CD4-positive, alpha-beta T cell treated with Interleukin-4 for 4 hours (primary cell): ENCODE results near the gene TMEM11.

Source experiments
- DNase-seq: peaks from one replicate; pipeline ENCODE4 v3.0.0-alpha.2; 2020

Gene TMEM11

DNA sequence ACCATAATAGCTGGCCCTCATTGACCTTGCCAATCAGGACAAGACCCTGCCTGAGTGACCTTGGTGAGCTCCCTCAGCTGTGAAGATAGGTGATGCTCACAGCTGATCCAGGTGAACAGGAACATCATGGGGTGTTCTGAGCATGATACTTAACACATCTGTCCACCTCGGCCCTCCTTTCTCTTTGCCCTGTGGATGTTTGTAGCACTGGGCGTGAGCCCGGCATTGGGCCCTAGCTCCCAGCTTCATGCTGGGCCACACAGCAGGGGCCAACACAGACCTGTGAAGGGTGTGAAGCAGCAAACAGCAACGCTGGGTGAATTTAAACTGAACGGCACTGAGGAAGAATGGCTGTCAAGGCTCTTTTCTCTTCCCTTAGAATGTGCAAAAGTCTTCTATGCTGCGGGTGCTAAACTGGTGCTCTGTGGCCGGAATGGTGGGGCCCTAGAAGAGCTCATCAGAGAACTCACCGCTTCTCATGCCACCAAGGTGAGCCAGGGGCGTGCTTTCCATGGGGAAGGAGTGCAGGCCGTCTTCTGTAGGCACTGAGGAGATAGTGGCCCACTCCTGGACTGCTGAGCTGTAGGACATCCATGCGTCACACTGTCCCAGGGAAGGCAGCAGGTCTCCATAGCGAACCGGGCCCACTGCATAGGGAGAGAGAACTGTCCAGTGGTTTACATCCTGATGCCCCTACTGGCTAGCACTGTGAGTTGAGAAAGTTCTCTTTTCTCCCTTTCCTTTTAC lies 35.9 kb downstream of the TMEM11 start:
- DNase-seq = no peak

DNA sequence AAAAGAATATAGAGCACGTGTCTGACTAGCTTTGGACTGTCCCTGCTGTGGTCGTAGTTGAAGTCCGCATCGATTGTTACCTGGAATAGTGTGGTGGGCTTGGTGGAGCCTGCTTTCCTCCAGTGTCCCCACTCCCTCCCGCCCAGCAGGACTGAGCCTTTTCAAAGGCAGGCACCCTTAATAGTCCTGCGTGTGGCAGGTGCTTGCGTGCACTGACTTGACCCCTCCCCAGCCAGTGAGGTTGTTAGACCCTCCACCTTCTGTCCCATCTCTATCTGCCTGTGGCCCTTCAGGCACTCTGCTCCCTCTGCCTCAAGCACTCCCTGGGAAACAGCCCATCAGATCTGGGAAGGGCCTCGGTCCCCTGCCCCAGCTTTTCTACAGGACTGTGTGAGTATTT lies 36.6 kb downstream of the TMEM11 start:
- DNase-seq = no peak

DNA sequence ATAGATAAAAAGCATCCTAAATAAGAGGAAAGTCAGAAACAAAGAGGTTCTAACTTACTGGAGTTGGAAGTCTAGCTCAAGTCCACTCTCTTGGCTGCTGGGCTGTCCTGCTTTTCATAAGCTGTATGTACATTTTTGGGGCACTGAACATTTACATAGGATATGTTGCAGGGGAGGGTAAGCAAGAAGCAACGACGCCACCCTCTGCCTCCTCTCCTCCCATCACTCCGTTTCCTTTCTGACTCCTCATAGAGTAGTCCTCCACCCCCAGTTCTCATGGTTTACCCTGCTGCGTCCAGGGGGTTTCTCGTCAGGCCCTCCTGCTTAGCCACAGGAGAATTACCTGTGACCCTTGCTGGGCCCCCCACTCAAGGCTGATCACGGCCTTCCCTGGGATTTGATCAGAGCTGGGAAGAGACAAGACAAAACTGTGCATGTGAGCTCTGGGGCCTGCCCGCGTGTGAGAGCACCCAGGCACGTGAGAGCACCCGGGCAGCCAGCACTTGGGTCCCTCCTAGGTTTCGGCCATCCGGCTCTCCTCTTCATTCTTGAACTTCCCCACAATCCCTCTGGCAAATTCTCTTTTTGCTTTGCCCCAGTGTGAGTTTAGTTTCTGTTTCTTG lies 37.1 kb downstream of the TMEM11 start:
- no peak for DNase-seq

DNA sequence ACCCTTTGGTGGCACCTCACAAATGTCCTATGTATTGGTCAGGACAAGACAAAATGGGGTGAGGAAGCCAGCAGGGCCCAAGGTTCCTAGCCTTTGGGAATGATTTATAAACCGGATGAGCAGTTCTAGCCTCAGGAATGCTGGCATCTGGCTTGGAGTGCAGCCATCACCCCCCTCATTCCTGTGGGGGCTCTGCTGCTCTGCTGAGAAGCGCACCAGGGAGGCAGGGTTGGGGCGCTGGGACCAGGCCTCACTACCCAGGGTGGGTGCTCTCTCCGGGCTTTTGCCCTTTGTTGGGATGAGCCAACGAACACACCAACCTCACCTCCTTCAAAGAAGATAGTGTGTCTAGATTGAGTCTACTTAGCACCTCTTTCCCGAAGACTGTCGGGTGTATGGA lies 39.2 kb downstream of the TMEM11 start:
- no peak for DNase-seq

DNA sequence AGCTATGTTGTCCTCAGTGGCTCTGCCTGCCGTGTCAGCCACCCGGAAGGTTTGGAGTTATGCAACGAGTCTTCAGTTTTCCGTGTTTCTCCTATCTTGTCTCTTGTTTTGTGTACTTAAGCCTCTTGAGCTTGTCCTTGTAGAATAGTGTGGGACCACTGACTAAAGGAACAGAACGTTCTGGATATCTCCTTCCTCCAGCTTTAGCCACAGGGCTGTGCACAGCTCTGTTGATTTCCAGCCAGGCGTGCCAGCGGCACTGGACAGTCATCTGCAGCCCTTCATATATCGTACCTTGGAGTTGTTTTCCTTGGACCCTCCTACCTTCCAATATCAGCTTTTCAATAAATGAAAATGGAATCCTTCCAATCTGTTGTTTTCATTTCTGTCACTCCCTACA lies 39.8 kb downstream of the TMEM11 start:
- no peak for DNase-seq

DNA sequence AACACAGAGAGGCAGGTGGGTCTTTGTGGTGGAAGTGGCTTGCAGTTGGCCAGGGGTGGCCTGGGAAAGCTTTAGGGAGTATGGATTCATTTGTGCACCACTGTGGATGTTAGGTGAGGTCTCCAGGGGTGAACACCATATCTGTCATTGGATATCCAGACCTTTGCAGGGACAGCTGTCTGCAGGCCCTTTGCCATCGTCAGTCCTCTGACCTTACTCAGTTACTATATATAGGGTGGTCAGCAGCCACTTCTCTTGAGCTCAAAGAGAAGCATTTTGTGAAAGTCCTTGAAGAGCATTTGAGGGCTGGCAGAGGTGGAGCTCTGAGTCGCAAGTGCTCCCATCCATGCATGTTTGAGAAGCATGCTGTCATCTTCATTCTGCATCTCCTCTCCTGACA lies 40.4 kb downstream of the TMEM11 start:
- no peak for DNase-seq

DNA sequence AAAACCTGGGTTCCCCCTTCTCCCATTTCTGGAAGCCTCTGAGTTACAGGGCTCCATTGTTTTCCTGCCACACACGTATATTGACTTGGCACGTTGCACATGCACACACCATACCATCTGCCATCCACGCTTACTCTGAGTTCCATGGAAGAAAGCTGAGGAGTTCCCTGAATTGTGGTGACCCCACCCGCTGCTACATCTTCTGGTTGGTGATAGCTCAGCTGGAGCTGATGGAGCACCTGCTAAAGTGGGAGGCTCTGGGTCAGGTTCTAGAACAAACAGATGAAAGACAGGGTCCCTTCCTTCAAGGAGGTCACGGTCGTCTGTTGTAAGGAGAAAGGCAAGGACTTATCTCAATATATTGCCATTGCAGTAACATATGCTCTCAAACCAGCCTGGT lies 41.1 kb downstream of the TMEM11 start:
- DNase-seq = no peak

DNA sequence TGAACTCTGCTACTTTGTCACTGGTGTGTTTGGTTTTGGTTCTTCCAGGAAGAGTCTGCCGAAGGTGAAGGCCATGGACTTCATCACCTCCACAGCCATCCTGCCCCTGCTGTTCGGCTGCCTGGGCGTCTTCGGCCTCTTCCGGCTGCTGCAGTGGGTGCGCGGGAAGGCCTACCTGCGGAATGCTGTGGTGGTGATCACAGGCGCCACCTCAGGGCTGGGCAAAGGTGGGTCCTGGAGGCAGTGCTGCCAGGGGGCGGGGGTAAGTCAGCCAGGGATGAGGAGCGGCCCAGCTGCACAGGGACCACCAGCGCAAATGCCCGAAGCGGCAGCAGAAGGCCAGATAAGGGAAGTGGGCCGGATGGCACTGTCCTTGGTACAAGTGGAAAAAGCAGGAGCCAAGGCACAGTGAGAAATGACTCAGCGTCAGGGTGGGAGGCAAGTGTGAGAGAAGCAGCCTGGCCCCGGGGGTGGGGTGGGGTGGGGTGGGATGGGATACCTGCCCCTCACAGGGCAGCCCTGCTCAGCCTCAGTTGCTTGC lies 41.9 kb downstream of the TMEM11 start:
- DNase-seq = no peak

DNA sequence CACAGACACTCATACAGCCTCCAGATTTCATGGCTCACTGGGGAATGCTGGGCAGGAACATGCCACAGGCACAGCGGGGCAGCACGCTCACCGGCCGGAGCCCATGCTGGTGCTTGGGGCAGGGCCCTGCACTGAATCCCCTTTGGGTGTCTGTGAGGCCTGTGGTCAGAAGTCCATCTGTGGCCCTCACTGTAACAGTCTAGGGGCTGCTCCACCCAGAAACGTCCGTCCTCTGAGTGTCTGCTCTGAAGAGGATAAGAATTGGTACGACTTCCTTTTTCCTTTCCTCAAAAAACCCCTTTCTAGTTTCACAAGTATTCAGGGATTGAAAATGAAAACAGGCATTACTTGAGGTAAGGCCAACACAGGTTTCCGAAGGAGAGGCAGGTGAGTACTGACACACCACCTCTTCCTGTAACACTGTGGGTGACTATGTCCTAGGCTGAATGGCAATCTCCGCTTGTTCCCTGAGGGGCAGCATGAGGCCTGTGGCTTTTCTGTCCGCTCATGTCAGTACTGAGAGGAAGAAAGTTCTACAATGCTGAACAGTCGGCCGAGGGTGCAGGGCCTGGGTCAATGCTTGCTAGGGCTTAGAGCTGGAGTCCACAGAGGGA lies 42.5 kb downstream of the TMEM11 start:
- DNase-seq = no peak

DNA sequence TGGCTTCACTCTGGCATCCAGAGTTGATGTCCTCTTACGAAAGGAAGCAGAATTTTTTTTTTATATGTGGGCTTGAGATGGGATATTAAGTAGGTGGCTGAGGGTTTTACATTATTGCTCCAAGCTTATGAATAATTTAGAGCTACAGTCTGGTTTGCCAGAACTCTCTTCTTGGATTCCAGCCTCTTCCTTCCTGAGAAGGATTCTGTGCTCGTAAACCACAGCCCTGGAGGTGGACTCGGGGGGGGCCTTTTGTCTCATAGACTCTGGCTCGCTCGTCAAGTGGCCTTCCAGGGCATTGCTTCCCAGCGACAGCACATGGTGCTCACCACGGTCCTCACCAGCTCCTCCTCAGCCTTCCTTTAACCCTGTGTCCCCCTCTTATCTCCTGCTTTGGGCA lies 43.2 kb downstream of the TMEM11 start:
- DNase-seq = no peak

DNA sequence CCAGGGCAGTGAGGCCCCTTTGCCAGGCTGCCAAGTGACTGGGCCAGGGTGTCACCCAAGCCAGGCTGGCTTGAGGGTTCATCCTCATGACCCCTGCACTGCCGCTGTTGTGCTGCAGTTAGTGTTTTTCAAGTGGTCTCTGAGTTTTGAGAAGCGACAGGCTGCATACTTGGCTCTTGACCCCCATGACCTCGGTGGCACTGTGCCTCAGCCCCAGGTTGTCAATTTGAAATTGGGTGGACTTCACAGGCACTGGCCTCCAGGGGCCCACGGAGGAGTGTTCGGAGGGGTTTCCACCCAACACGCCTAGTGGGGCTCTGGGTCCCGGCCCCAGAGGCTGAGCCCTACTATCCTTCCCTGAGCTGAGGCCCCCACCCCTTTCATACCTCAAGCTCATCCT lies 44.5 kb downstream of the TMEM11 start:
- DNase-seq = no peak

DNA sequence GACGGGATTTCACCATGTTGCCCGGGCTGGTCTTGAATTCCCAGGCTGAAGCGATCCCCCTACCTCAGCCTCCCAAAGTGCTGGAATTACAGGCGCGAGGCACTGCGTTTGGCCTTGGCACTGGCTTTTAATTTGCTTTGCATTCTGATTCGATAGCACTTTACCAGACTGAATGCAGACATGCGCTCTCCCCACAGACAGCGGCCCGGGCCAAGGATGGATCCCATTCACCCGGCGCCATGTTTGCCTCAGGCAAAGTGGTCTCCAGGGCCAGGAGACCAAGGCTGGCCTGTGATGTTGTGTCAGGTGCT lies 45.5 kb downstream of the TMEM11 start:
- DNase-seq = no peak

DNA sequence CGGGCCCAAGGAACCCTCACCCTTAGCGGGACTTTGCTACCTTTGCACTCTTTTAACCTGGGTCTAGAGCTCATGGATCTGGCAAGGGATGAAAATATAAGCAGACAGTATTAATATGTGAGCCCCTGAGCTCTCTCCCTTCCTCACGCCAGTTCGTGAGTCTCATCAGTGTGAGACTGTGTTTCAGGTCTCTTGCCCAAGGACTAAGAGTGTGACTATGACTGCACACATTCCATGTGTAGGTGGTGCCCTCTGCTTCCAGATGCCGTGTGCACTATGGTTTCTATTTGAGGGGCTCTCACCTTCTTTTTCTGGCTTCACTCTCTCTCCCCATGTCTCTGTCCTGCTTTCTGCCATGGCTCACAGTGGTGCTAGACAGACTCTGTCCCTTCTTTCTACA lies 46.7 kb downstream of the TMEM11 start:
- no peak for DNase-seq

DNA sequence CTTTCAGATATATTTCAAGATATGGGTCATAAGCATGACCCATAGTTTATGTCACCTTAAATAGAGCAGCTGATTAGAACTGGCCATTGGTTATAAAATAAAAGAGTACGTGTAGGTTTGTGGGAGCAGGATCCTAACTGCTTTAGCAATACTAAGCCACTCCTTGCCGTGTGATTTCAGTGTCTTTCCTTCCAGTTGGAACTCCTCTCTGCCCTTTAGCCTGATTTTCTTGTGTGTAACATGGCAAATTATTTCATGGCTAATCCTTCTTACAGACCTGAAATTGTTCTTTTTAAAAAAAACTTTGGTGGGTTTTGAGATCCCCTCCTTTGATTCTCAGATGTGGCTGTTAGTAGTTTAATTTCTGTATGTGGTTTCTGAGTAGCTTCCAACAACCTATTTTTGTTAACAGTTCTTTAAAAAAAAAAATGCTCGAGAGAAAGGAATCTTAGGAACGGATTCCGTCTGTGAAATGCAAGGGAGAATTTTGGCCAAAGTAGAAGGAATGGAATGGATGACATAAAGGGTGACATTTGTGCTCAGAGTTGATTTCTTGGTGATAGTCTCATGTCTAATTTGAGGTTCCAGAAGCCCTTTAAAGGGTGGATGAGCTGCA lies 47.3 kb downstream of the TMEM11 start:
- DNase-seq = no peak

DNA sequence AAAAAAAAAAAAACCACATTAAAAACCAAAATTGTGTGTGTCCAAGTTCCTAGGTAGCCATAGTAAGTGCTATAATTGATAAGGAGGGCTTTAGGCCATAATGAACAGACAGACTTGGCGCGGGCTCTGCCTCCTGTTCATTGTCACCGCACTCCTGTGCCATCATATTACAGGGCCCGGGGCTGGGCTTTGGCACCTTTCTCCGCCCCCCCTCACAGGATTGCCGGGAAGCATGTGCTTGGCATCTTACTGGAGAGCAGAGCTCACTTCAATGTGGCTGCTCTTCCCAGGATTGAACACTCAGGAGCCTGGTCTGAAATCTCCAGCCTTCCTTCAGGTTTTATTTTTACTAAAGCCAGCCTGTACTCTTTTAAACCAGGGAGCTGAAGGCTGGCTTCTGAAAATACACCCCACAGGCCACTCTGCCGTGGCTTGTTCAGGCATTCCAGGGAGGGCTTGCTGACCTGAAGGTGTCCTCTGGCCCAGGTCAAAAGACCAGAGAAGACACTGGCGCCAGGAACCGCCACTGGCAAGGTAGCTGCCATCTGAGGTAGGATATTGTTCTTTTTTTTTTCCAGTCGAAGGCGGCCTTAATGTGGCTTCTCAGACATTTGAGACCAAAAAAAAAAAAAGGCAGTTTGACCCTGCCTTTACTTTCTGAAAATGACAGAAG lies 47.9 kb downstream of the TMEM11 start:
- DNase-seq = no peak

DNA sequence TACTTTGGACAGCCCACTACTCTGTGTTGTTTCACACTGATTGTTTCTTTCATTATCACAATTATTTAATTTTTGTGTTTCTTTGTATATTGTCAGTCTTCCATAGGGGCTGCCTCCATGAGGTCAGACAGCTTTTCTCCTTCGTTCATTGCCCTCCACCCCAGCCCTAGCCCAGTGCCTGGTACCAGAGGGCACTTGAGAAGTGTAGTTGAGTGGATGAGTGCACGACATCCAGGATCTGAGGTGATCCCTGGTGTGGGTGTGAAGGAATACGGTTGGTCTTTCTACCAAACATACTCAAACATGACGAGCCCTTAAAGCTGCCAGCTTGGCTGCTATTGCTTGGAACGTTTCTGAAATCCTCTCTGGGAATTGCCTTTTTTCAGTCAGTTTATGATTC lies 49.3 kb downstream of the TMEM11 start:
- DNase-seq = no peak

DNA sequence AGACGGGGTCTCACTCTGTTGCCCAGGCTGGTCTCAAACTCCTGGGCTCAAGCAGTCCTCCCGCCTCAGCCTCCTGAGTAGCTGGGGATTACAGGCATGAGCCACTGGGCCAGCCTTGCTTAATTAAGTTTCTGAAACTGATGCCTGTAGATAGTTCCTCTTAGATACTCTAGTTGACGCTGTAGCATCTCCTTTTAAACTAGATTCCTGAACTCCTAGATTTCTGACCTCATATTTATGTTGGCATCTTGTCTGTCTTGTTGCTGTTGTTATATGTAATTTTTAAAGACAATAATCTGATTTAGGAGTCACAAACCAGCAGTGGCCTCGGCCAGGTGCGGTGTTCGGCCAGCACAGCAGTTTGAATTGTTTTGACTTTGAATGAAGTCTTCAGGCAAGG lies 49.7 kb downstream of the TMEM11 start:
- DNase-seq = no peak

DNA sequence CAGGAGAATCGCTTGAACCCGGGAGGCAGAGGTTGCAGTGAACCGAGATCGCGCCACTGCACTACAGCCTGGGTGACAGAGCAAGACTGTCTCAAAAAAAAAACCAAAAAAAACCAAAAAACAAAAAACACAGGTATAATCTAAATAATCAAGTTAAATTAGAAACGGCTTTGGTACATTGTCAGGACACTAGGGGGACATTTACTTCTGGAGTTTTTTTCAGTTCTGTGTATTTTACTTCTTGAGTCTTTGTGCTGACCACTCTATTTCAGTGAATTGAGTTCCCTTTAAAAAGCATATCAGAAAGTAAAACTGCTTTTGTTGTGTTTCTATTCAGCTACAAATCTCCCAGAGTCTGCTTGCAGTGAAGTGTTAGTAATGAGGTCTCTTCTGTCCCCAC lies 50.9 kb downstream of the TMEM11 start:
- no peak for DNase-seq

DNA sequence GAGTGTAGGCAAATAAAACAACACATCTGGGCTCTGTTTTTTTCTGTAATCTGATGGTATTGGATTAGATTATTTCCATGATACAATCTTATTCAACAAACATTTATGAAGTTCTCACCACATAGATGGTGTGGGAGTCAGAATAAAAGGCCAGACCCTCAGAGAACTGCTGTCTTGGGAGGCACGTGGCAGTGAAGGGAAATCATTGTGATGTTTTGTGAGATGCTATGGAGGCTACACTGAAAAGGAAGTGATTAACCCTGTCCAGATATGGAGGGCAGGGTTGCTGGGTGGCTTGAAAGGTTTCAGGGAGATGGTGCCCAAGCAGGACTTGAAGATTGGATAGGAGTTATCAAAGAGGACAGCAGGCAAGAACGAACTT lies 51.6 kb downstream of the TMEM11 start:
- DNase-seq = no peak

DNA sequence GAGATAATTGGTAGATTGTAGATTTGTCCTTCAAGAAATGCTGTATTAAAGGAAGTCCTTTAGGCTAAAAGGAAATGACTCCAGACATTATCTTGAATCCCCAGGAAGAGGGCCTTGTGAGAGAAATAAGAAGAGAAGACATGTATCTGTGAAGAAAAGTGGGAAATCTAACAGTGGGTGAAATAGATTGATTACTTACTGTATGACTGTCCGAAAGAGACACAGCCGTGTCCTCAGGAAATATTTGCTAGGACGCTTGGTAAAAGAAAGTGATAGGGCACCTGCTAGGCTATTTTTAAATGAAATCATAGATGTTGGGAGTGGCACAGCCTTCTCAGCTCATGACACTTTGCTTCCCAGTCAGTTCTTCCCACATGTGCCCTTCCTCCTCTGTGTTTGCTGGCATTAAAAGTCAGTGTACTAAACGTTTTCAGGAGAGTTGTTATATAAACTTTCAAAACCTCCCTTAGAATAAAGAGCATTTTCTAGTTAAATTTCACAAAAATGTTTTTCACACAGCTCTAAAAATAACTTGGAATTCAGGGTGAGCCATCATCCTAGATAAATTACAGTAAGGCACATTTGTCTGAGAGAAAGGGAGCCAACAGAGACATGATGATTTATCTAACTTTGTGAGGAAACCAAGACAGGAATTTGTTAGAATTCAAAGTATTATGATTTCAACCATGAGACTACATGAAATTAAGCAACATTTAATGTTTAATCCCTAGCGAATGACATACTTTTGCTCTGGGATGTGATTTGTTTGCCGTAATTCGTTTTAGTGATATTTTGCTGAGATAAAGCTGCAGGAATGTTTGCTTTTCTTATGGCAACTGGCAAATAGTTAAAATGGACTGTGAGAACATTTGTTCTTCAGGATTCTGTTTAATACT lies 52.2 kb downstream of the TMEM11 start:
- no peak for DNase-seq

DNA sequence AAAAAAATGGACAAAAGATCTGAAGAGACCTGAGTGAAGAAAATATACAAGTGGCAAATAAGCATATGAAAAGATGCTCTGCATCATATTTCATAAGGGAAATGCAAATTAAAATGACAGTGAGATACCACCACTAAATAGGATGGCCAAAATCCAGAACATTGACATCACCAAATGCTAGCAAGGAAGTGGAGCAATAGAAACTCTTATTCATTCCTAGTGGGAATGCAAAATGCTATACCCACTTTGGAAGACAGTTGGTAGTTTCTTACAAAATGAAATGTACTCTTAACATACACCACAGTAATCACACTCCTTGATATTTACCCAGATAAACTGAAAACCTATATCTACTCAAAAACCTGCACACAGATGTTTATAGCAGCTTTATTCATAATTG lies 53.6 kb downstream of the TMEM11 start:
- DNase-seq = no peak

DNA sequence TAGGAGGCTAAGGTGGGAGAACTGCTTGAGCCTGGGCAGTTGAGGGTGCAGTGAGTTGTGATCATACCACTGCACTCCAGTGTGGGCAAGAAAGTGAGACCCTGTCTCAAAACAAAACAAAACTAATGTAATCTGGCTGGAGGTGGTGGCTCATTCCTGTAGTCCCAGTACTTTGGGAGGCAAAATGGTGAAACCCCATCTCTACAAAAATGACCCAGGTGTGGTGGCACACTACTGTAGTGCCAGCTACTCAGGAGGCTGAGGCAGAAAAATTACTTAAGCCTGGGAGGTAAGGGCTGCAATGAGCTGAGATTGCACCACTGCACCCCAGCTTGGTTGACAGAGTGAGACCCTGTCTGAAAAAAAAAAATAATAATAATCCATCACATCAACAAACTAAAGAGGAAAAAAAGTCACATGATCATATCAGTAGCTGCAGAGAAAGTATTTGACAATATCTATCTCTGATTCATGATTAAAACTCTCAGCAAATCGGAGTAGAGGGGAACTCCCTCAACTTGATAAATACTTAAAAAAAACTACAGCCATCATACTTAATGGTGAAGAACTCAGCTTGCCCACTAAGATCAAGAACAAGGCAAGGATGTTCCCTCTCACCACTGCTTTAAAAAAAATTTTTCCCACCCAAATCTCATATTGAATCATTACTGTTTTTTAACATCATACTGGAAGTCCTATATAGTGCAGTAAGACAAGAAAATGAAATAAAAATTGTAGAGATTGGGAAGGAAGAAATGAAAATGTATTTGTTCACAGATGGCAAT lies 56.2 kb downstream of the TMEM11 start:
- no peak for DNase-seq
